H1 (cell line): ENCODE data around the gene TTLL5. TPM values are rescaled to one million over a fixed set of nuclear protein-coding genes. Genes with fewer than 3 reads are reported as not detected.

ENCODE experiments used
- BACH1 ChIP-seq: IDR thresholded peaks from 2 replicates; pipeline ENCODE4 v1.6.1; 2012; ENCODE audit warnings: low read length, improper control_type of control experiment
- RNF2 ChIP-seq: fragments of 200-900, 300-1000 bp; sonication (generic); IDR thresholded peaks from 2 replicates; pipeline ENCODE4 v1.7.1; 2016; ENCODE audit warnings: borderline replicate concordance, low read depth, mild to moderate bottlenecking, antibody characterized with exemption, low read length; ENCODE audit not compliant: poor library complexity, severe bottlenecking; ENCODE audit errors: missing control alignments
- SIN3A ChIP-seq, 2 experiments: IDR thresholded peaks in 1 of 2; conservative IDR thresholded peaks in 1 of 2; 2 replicates each; pipeline ENCODE4 v1.6.1; 2011 to 2012; ENCODE audit warnings: low read length in 2 of 2, improper control_type of control experiment in 1 of 2, low read depth in 1 of 2, mild to moderate bottlenecking in 1 of 2
- polyA plus RNA-seq, 7 experiments: library from polyadenylated mRNA; depleted of rRNA in 3 of 7; stranded (reverse) in 5 of 7; unstranded in 2 of 7; fragments of >200 nt in 5 of 7; fragments of 200-250 nt in 2 of 7; gene quantifications; 1 replicate in 5 of 7; 2 replicates in 1 of 7; 4 replicates in 1 of 7; pipeline versions ENCODE4 v1.2.1 to v1.2.3, GENCODE V29; 2011 to 2013; ENCODE audit warnings: missing spikeins in 2 of 7, mixed read lengths in 2 of 7
- total RNA-seq: library from RNA; stranded (reverse); fragmentation: NEBNext Ultra II Directional; extraction: Animal tissue kit (Norgen Biotek cat#: 25700); gene quantifications from 2 replicates; pipeline ENCODE4 v1.2.1, GENCODE V29; 2021
- TF ChIP-seq, protein P1 (sequence below), 3 experiments: IDR thresholded peaks; 1 replicate in 2 of 3; 2 replicates in 1 of 3; pipeline versions ENCODE4 v1.5.1 to v1.6.1; 2011; ENCODE audit warnings: low read length in 3 of 3, mild to moderate bottlenecking in 3 of 3, inconsistent platforms in 2 of 3, low read depth in 1 of 3, moderate library complexity in 1 of 3; ENCODE audit not compliant: insufficient read depth in 1 of 3; ENCODE audit errors: control extremely low read depth in 1 of 3

Gene TTLL5
- total and polyA plus RNA-seq, 2 of the 8 experiments (the other 6 are each of a cell fraction or from before 2014, with no cell fraction given), result 16.1 to 45.9 TPM

DNA sequence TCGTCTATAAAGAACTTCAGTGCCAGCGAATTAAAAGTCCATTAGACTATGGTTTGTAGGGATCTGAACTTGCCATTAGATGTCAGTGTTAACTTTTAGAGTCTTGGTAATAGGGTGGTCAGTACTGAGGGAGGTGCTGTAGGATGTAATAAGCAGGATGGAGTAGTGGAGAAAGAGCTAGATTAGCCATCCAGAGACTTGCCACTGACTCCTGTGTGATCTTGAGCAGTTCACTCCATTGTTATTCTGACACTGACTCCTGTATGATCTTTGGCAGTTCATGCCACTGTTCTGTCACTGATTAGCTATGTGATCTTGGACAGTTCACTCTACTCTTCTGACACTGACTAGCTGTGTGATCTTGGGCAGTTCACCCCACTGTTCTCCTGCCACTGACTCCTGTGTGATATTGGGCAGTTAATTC is 133.6 kb downstream of the TTLL5 start (continued):
- TF ChIP-seq RNF2, result no peak
- TF ChIP-seq, protein P1, sequence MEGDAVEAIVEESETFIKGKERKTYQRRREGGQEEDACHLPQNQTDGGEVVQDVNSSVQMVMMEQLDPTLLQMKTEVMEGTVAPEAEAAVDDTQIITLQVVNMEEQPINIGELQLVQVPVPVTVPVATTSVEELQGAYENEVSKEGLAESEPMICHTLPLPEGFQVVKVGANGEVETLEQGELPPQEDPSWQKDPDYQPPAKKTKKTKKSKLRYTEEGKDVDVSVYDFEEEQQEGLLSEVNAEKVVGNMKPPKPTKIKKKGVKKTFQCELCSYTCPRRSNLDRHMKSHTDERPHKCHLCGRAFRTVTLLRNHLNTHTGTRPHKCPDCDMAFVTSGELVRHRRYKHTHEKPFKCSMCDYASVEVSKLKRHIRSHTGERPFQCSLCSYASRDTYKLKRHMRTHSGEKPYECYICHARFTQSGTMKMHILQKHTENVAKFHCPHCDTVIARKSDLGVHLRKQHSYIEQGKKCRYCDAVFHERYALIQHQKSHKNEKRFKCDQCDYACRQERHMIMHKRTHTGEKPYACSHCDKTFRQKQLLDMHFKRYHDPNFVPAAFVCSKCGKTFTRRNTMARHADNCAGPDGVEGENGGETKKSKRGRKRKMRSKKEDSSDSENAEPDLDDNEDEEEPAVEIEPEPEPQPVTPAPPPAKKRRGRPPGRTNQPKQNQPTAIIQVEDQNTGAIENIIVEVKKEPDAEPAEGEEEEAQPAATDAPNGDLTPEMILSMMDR (IDR thresholded peaks at IDR 0.05; ENCODE audit: control extremely low read depth in 1 of 3, insufficient read depth in 1 of 3, low read depth in 1 of 3, low read length in 3 of 3), result peak in 2 of 3 experiments; percentile 43 to 52; a peak in 2 of 4 replicates
- TF ChIP-seq BACH1, result no peak
- no peak for TF ChIP-seq SIN3A (conservative IDR thresholded peaks at IDR 0.05 in 1 of 2, IDR thresholded peaks at IDR 0.05 in 1 of 2; ENCODE audit: low read depth in 1 of 2, low read length in 2 of 2)
